Measurements from ENCODE around the gene DGKG. TPM values are rescaled to one million over a fixed set of nuclear protein-coding genes. Genes with fewer than 3 reads are reported as not detected.

DGKG gene
- total RNA-seq, 1 donor from 2014 or later = 5.7 TPM

- no peaks in the 10 kb centered on the region for H3K36me3 ChIP-seq
- TF ChIP-seq CTCF (IDR thresholded peaks at IDR 0.05) = no peak
- H3K9me3 ChIP-seq = no peaks in the 10 kb centered on the region
- peaks cover 51% of the 10 kb centered on the region for H3K4me1 ChIP-seq
- no peaks in the 10 kb centered on the region for H3K27me3 ChIP-seq (ENCODE audit: low read depth)
- intact Hi-C loops (cut with DNase I) = no loop called here
- H3K4me3 ChIP-seq = peak overlapping the region; percentile 45
- H3K27ac ChIP-seq = peak overlapping the region; percentile 34
- ATAC-seq = peak; percentile 85 to 86
- peak; percentile 70 for DNase-seq
Measured at GRCh38 chr3:186097663-186098451, 264.2 kb downstream of the DGKG start.

GRCh38 chr3:186097317-186097662, 264.7 kb downstream of the DGKG start:
- intact Hi-C loops (cut with DNase I) = no loop called here
- no peak overlapping the region for H3K27ac ChIP-seq
- H3K4me1 ChIP-seq = peaks cover 50% of the 10 kb centered on the region
- no peak for ATAC-seq
- DNase-seq = no peak
- no peak for TF ChIP-seq CTCF (IDR thresholded peaks at IDR 0.05)
- H3K27me3 ChIP-seq (ENCODE audit: low read depth) = no peaks in the 10 kb centered on the region
- no peaks in the 10 kb centered on the region for H3K36me3 ChIP-seq
- H3K9me3 ChIP-seq = no peaks in the 10 kb centered on the region
- H3K4me3 ChIP-seq = peak overlapping the region; percentile 45

Other genes starting within 250 kb of the DGKG start
- gene CRYGS, start 182.1 kb upstream of the DGKG start, total RNA-seq = 4.0 TPM
- gene TBCCD1, start 205.1 kb upstream of the DGKG start, total RNA-seq = 10.3 TPM
- 37.8 TPM for gene DNAJB11, start 208.5 kb upstream of the DGKG start, total RNA-seq